Keratinocyte (primary cell): ENCODE data around the gene ZNF423. TPM values are rescaled to one million over a fixed set of nuclear protein-coding genes. Genes with fewer than 3 reads are reported as not detected.

Experiments
- DNase-seq: peaks from one replicate; pipeline ENCODE4 v3.0.0-alpha.2; 2011; ENCODE audit warnings: low read depth, missing footprints, low spot score
- FAIRE-seq: peaks from 2 replicates; lab custom pipeline; 2011; peaks lifted over from hg19 to GRCh38; lab: Jason Lieb, UNC
- H2AFZ ChIP-seq: 2 replicates; pipeline ENCODE4 v1.6.0; 2012; ENCODE audit warnings: low read length, control low read depth, inconsistent platforms; ENCODE audit not compliant: control insufficient read depth
- H3K27ac ChIP-seq: 2 replicates; pipeline ENCODE4 v1.5.1; 2011; ENCODE audit warnings: low read length; ENCODE audit not compliant: control insufficient read depth, insufficient read depth
- H3K27me3 ChIP-seq: 3 replicates; pipeline ENCODE4 v1.6.0; 2011; ENCODE audit warnings: low read length; ENCODE audit not compliant: control insufficient read depth, insufficient read depth; ENCODE audit errors: extremely low read depth
- H3K36me3 ChIP-seq, 2 experiments: 2 replicates in 1 of 2; 3 replicates in 1 of 2; pipeline ENCODE4 v1.5.1; 2011; ENCODE audit warnings: low read length in 2 of 2, mild to moderate bottlenecking in 1 of 2; ENCODE audit not compliant: control insufficient read depth in 2 of 2, insufficient read depth in 2 of 2; ENCODE audit errors: extremely low read depth in 1 of 2
- H3K4me1 ChIP-seq: 3 replicates; pipeline ENCODE4 v1.5.1; 2011; ENCODE audit warnings: low read length; ENCODE audit not compliant: control insufficient read depth, insufficient read depth; ENCODE audit errors: extremely low read depth
- H3K4me2 ChIP-seq: 3 replicates; pipeline ENCODE4 v1.6.0; 2011; ENCODE audit warnings: low read depth, low read length; ENCODE audit not compliant: control insufficient read depth, insufficient read depth; ENCODE audit errors: extremely low read depth
- H3K4me3 ChIP-seq, 3 experiments: fragments of 200-600 bp in 1 of 3; sonication (generic) in 1 of 3; 2 replicates in 2 of 3; 3 replicates in 1 of 3; pipeline ENCODE4 v1.5.1; 2011 to 2016; ENCODE audit warnings: low read length in 3 of 3, mild to moderate bottlenecking in 3 of 3, control low read depth in 2 of 3, inconsistent platforms in 1 of 3, low read depth in 1 of 3, mixed read lengths in 1 of 3, mixed run types in 1 of 3, moderate library complexity in 1 of 3; ENCODE audit not compliant: control insufficient read depth in 2 of 3, insufficient read depth in 2 of 3; ENCODE audit errors: extremely low read depth in 1 of 3
- H3K79me2 ChIP-seq: 2 replicates; pipeline ENCODE4 v1.6.0; 2012; ENCODE audit warnings: low read length; ENCODE audit not compliant: control insufficient read depth, insufficient read depth
- H3K9ac ChIP-seq: 3 replicates; pipeline ENCODE4 v1.6.0; 2011; ENCODE audit warnings: low read length; ENCODE audit not compliant: control insufficient read depth, insufficient read depth; ENCODE audit errors: extremely low read depth
- H3K9me1 ChIP-seq: 3 replicates; pipeline ENCODE4 v1.6.0; 2011; ENCODE audit warnings: low read length; ENCODE audit not compliant: control insufficient read depth, insufficient read depth; ENCODE audit errors: extremely low read depth
- H3K9me3 ChIP-seq: 2 replicates; pipeline ENCODE4 v1.5.1; 2012; ENCODE audit warnings: low read depth, low read length; ENCODE audit not compliant: control insufficient read depth
- H4K20me1 ChIP-seq: 3 replicates; pipeline ENCODE4 v1.6.0; 2011; ENCODE audit warnings: low read length; ENCODE audit not compliant: control insufficient read depth, insufficient read depth; ENCODE audit errors: extremely low read depth
- EZH2 ChIP-seq: IDR thresholded peaks from one replicate; pipeline ENCODE4 v1.6.1; 2012; ENCODE audit warnings: inconsistent platforms, mild to moderate bottlenecking, low read length, moderate library complexity
- dilution Hi-C: fragments of 300-500 bp; cut with MboI; formaldehyde crosslinking; loops from one replicate; pipeline ENCODE4 v1.7.0; 2020; ENCODE audit warnings: low sequenced_read_pairs; ENCODE audit not compliant: extremely low pct_ligation_motif_present
- polyA plus RNA-seq, 5 experiments: library from polyadenylated mRNA; depleted of rRNA in 3 of 5; stranded (reverse) in 3 of 5; stranded (forward) in 1 of 5; unstranded in 1 of 5; fragments of >200 nt; gene quantifications; 1 replicate in 1 of 5; 2 replicates in 3 of 5; 3 replicates in 1 of 5; pipeline versions ENCODE4 v1.2.1 to v1.2.3, GENCODE V29; 2011 to 2012; ENCODE audit warnings: missing spikeins in 2 of 5, low read depth in 1 of 5, low replicate concordance in 1 of 5
- TF ChIP-seq, protein P1 (sequence below), 3 experiments: IDR thresholded peaks in 1 of 3; conservative IDR thresholded peaks in 1 of 3; optimal IDR thresholded peaks in 1 of 3; 2 replicates in 2 of 3; 3 replicates in 1 of 3; pipeline versions ENCODE3 to v1.5.1; 2011; ENCODE audit warnings: low read length in 3 of 3, mild to moderate bottlenecking in 3 of 3, moderate library complexity in 2 of 3, control low read depth in 1 of 3, inconsistent platforms in 1 of 3; ENCODE audit not compliant: insufficient read depth in 2 of 3; ENCODE audit errors: extremely low read depth in 1 of 3

The ZNF423 gene
- polyA plus RNA-seq, 1 donor (not counting 4 experiments of a cell fraction or from before 2014, with no cell fraction given), result 0.05 TPM

DNA sequence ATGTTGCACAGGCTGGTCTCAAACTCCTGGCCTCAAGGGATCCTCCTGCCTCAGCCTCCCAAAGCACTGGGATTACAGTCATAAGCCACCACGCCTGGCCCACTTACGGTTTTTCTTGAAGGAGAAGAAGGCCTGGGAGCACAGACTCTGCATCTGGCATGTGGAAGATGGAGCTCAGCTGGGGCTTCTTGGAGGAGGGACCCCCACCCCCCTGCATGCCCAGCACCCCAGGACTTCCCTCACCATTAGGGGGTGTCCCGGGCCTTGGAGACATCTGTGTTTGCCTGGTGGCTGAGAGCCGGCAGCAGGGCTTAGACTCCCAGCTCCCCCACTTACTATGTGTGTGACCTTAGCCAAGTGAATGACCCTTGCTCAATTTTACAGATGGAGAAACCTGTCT lies 204.7 kb downstream of the ZNF423 start:
- Histone ChIP-seq H3K4me1 (no peaks in the 10 kb centered on the region), H3K4me2 (no peak overlapping the region), H3K27ac (no peak overlapping the region), H3K27me3 (no peaks in the 10 kb centered on the region), H3K79me2 (no peaks in the 10 kb centered on the region), H3K9me1 (no peaks in the 10 kb centered on the region), H3K9me3 (peaks cover 3% of the 10 kb centered on the region), H2AFZ (no peak overlapping the region), H3K36me3 (no peaks in the 10 kb centered on the region), H4K20me1 (no peaks in the 10 kb centered on the region), H3K4me3 (no peak overlapping the region), H3K9ac (no peak overlapping the region)
- no peak for DNase-seq
- TF ChIP-seq, protein P1, sequence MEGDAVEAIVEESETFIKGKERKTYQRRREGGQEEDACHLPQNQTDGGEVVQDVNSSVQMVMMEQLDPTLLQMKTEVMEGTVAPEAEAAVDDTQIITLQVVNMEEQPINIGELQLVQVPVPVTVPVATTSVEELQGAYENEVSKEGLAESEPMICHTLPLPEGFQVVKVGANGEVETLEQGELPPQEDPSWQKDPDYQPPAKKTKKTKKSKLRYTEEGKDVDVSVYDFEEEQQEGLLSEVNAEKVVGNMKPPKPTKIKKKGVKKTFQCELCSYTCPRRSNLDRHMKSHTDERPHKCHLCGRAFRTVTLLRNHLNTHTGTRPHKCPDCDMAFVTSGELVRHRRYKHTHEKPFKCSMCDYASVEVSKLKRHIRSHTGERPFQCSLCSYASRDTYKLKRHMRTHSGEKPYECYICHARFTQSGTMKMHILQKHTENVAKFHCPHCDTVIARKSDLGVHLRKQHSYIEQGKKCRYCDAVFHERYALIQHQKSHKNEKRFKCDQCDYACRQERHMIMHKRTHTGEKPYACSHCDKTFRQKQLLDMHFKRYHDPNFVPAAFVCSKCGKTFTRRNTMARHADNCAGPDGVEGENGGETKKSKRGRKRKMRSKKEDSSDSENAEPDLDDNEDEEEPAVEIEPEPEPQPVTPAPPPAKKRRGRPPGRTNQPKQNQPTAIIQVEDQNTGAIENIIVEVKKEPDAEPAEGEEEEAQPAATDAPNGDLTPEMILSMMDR (optimal IDR thresholded peaks at IDR 0.05 in 1 of 3, IDR thresholded peaks at IDR 0.05 in 1 of 3, conservative IDR thresholded peaks at IDR 0.05 in 1 of 3; ENCODE audit: extremely low read depth in 1 of 3, insufficient read depth in 2 of 3, low read length in 3 of 3), result no peak
- no peak for TF ChIP-seq EZH2
- dilution Hi-C loops, result no loop called here
- no peak for FAIRE-seq

- peaks cover 5% of the 10 kb centered on the region for H3K9me3 ChIP-seq
- H3K27me3 ChIP-seq, result no peaks in the 10 kb centered on the region
- no peak overlapping the region for H3K4me2 ChIP-seq
- FAIRE-seq (no peak), DNase-seq (no peak)
- no peaks in the 10 kb centered on the region for H3K4me1 ChIP-seq
- TF ChIP-seq EZH2, result no peak
- TF ChIP-seq, protein P1 (optimal IDR thresholded peaks at IDR 0.05 in 1 of 3, IDR thresholded peaks at IDR 0.05 in 1 of 3, conservative IDR thresholded peaks at IDR 0.05 in 1 of 3; ENCODE audit: extremely low read depth in 1 of 3, insufficient read depth in 2 of 3, low read length in 3 of 3), result no peak
- no peaks in the 10 kb centered on the region for H3K36me3 ChIP-seq
- no peaks in the 10 kb centered on the region for H3K9me1 ChIP-seq
- H3K27ac ChIP-seq, result no peak overlapping the region
- no peak overlapping the region for H2AFZ ChIP-seq
- H3K9ac ChIP-seq, result no peak overlapping the region
- H4K20me1 ChIP-seq, result no peaks in the 10 kb centered on the region
- no peak overlapping the region for H3K4me3 ChIP-seq
- dilution Hi-C loops, result no loop called here
- H3K79me2 ChIP-seq, result no peaks in the 10 kb centered on the region
Measured at GRCh38 chr16:49650603-49651002, 205.3 kb downstream of the ZNF423 start.
